Thyroid gland (tissue), 4 donors: ENCODE data around the gene WNT3. TPM values are rescaled to one million over a fixed set of nuclear protein-coding genes. Genes with fewer than 3 reads are reported as not detected.

Source experiments
- DNase-seq, 2 donors: peaks; one replicate each; pipeline ENCODE4 v3.0.0-alpha.2; 2019
- H3K27ac ChIP-seq, 3 donors: fragments of 200-600 bp; sonication (generic); 1 replicate in 2 of 3; 2 replicates in 1 of 3; pipeline ENCODE4 v1.5.1; 2016 to 2019; ENCODE audit warnings: mild to moderate bottlenecking in 1 of 3, moderate library complexity in 1 of 3
- H3K27me3 ChIP-seq: fragments of 200-600 bp; sonication (generic); one replicate; pipeline ENCODE4 v1.5.1; 2019
- H3K36me3 ChIP-seq, 2 donors: fragments of 200-600 bp; sonication (generic); one replicate each; pipeline ENCODE4 v1.5.1; 2016 to 2019
- H3K4me1 ChIP-seq, 2 donors: fragments of 200-600 bp; sonication (generic); one replicate each; pipeline ENCODE4 v1.5.1; 2017 to 2019
- H3K4me3 ChIP-seq, 3 donors: fragments of 200-600 bp; sonication (generic); replicated peaks in 1 of 3; 1 replicate in 2 of 3; 2 replicates in 1 of 3; pipeline ENCODE4 v1.5.1; 2016; ENCODE audit warnings: mild to moderate bottlenecking in 1 of 3
- H3K9me3 ChIP-seq: fragments of 200-600 bp; sonication (generic); one replicate; pipeline ENCODE4 v1.5.1; 2017
- POLR2A ChIP-seq, 2 donors: fragments of 450-650 bp; IDR thresholded peaks; one replicate each; pipeline ENCODE4 v1.6.1; 2017; ENCODE audit warnings: antibody characterized with exemption in 2 of 2, mild to moderate bottlenecking in 2 of 2, moderate library complexity in 1 of 2
- WGBS, 2 donors: methylation state at CpG; one replicate each; pipeline ENCODE4 v1.1.5; 2017; 5-methylcytosine and 5-hydroxymethylcytosine counted together
- intact Hi-C: fragments of 100-400 bp; cut with DNase I; formaldehyde crosslinking; loops from one replicate; pipeline ENCODE4 v1.15.1; 2023
- total RNA-seq, 4 donors: library from RNA; depleted of rRNA; stranded (reverse); fragments of >200 nt; gene quantifications; one replicate each; pipeline ENCODE4 v1.2.3, GENCODE V29; 2016
- TF ChIP-seq, protein P1 (sequence below), 6 experiments: fragments of 200-600 bp in 3 of 6; fragments of 450-650 bp in 3 of 6; sonication (generic) in 3 of 6; IDR thresholded peaks; one replicate each; pipeline ENCODE4 v1.5.1; 2016 to 2019; ENCODE audit warnings: antibody characterized with exemption in 6 of 6, mild to moderate bottlenecking in 2 of 6, inconsistent platforms in 1 of 6, moderate library complexity in 1 of 6

Gene WNT3
- total RNA-seq, 4 donors from 2014 or later, result 0.68 to 2.4 (median 0.82) TPM

DNA sequence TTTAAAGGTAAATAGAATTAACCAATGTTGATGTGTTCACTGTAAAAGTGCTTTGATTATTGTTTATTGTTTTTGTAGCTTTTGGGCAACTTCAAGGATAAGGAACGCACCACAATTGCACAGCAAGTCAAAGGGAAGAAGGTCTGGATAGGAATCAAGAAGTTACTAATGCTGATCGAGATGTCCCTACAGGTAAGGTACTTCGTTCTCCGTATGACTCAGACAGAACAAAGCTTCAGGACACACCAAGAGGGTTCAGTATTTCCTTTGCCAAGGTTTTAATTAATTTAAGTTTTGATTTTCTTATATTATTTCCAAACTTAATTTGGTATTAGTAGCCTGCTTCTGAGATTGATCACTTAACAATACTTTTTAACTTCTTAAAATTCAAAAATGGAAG is 67.1 kb downstream of the WNT3 start:
- no peak for DNase-seq
- no peaks in the 10 kb centered on the region for H3K9me3 ChIP-seq
- H3K27ac ChIP-seq, result no peak overlapping the region
- H3K4me1 ChIP-seq, result no peaks in the 10 kb centered on the region
- H3K36me3 ChIP-seq, result peaks cover 13 to 15% of the 10 kb centered on the region in 2 donors
- H3K27me3 ChIP-seq, result no peaks in the 10 kb centered on the region
- 95 to 98% methylated on average over 4 of the region's 4 CpGs for whole genome bisulfite sequencing, 2 donors
- no peak overlapping the region for H3K4me3 ChIP-seq
- TF ChIP-seq, protein P1, sequence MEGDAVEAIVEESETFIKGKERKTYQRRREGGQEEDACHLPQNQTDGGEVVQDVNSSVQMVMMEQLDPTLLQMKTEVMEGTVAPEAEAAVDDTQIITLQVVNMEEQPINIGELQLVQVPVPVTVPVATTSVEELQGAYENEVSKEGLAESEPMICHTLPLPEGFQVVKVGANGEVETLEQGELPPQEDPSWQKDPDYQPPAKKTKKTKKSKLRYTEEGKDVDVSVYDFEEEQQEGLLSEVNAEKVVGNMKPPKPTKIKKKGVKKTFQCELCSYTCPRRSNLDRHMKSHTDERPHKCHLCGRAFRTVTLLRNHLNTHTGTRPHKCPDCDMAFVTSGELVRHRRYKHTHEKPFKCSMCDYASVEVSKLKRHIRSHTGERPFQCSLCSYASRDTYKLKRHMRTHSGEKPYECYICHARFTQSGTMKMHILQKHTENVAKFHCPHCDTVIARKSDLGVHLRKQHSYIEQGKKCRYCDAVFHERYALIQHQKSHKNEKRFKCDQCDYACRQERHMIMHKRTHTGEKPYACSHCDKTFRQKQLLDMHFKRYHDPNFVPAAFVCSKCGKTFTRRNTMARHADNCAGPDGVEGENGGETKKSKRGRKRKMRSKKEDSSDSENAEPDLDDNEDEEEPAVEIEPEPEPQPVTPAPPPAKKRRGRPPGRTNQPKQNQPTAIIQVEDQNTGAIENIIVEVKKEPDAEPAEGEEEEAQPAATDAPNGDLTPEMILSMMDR (IDR thresholded peaks at IDR 0.05), result no peak
- intact Hi-C loops, result no loop called here

DNA sequence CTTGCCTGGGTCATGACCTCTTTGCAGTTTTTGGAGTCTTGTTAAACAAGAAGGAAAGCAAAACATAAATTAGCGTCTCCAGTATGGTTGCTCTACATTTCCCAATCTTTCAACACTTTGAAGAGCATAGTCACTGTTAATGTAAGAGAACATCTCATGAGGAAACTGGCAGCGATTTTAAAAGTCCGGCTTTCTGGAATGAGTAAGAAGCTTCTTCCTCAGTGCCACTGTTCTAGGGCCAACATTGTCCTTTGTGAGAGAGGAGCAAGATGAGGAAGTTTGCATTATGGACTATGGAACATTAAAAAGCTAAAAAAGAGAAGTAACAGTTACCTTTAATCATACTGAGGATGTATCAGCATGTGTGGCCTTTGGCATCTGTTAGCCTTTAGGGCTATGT is 73.1 kb downstream of the WNT3 start:
- Histone ChIP-seq H3K27me3 (no peaks in the 10 kb centered on the region), H3K36me3 (no peaks in the 10 kb centered on the region), H3K4me1 (no peaks in the 10 kb centered on the region), H3K4me3 (no peak overlapping the region), H3K27ac (no peak overlapping the region), H3K9me3 (no peaks in the 10 kb centered on the region)
- intact Hi-C loops, result no loop called here
- TF ChIP-seq POLR2A (IDR thresholded peaks at IDR 0.05), result no peak
- TF ChIP-seq, protein P1 (IDR thresholded peaks at IDR 0.05), result no peak
- no peak for DNase-seq
- WGBS, 2 donors, result 88 to 94% methylated on average over 3 of the region's 3 CpGs

DNA sequence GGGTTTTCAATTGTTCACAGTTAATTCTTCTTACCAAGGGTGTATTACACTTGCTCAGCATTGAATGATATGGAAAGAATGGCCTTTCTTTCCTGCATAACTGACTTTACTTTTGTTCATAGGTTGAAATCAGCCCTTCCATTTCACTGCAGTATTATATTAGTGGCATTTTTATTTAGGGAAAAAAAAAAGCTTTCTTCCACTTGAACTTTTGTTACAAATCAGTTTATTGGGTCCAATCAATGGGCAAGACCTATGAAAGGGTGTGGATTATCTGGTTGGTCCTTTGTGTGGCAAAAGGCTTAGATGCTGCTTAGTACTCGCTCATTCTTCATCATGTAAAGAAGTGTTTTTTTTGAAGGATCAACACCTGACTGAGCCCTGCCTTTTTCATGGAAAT is 74.1 kb downstream of the WNT3 start:
- no peaks in the 10 kb centered on the region for H3K4me1 ChIP-seq
- no peak overlapping the region for H3K27ac ChIP-seq

DNA sequence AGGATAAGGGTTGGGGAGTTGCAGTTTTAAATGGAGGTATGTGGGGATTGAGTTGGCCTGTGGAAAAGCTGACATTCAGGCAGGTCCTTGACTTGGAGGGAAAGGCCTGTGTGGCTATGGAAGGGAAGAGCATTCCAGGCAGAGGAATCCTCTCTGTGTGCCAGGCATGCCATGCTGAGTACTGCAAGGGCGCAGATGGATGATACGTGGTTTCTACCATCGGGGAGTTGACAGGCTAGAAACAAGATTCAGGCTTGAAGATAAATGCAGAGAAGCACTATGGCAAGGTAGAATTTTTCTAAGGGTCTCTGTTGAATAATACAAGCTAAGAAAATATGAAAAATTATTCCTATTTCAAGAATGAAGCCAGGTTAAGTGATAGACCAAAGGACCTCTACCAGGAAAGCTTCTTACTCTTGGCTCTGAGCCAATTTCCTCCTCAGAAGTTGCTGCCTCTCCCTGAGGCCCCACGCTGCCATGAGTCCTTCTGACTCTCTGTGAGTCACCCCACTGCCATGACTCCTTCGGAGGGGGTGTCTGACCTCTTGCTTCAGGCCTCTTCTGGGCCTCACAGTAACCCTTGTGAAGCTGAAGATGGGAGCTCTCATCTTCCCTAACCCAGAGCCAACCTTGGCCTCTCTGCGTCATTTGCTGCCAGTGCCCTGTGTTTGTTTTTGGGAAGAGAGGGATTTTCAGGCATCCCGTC is 75.8 kb downstream of the WNT3 start:
- H3K9me3 ChIP-seq, result no peaks in the 10 kb centered on the region
- no peak for DNase-seq
- no peaks in the 10 kb centered on the region for H3K27me3 ChIP-seq
- no peaks in the 10 kb centered on the region for H3K36me3 ChIP-seq
- intact Hi-C loops, result no loop called here
- no peaks in the 10 kb centered on the region for H3K4me1 ChIP-seq
- H3K4me3 ChIP-seq, result no peak overlapping the region
- no peak overlapping the region for H3K27ac ChIP-seq
- 84 to 85% methylated on average over 6 to 7 of the region's 7 CpGs for WGBS, 2 donors
- no peak for TF ChIP-seq POLR2A (IDR thresholded peaks at IDR 0.05)
- TF ChIP-seq, protein P1 (IDR thresholded peaks at IDR 0.05), result no peak

More for the DNA sequence above, 74.1 kb downstream of the WNT3 start:
- intact Hi-C loops, result no loop called here
- Histone ChIP-seq H3K9me3 (no peaks in the 10 kb centered on the region), H3K4me3 (no peak overlapping the region), H3K36me3 (no peaks in the 10 kb centered on the region), H3K27me3 (no peaks in the 10 kb centered on the region)
- TF ChIP-seq, protein P1 (IDR thresholded peaks at IDR 0.05), result no peak
- TF ChIP-seq POLR2A (IDR thresholded peaks at IDR 0.05), result no peak
- WGBS, 2 donors, result 98 to 100% methylated on average over 1 of the region's 1 CpG
- no peak for DNase-seq

DNA sequence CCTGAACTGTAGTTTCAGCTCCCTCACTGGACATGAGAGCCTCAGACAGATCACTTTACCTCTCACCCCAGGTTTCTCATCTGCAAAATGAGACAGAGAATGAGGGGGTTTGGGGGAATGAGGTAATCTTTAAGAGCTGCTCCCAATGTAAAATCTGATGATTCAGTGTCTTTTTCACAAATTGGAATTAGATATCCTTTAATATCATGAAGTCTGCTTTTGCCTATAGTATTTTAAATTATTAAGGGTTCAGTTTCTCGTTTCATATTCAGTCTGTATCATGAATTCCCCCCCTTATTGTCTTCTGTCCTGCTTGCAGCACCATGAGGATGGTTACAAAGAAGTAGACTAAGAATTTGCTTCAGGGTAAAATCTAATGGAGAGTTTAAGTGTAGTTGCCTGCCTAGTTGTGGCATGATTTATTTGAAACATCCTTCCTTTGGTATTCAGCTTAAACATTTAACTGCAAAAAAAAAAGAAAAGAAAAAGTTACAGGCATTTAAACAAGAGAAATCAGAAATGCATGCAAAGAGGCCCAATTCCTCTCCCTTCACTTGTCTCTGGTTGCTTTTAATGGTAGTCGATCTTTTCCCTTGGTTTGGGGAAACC is 77.3 kb downstream of the WNT3 start:
- no peak for TF ChIP-seq POLR2A (IDR thresholded peaks at IDR 0.05)
- TF ChIP-seq, protein P1 (IDR thresholded peaks at IDR 0.05), result no peak
- Histone ChIP-seq H3K4me1 (no peaks in the 10 kb centered on the region), H3K4me3 (no peak overlapping the region), H3K36me3 (no peaks in the 10 kb centered on the region), H3K27me3 (no peaks in the 10 kb centered on the region), H3K9me3 (no peaks in the 10 kb centered on the region), H3K27ac (no peak overlapping the region)
- intact Hi-C loops, result no loop called here
- DNase-seq, result no peak
- WGBS, 2 donors, result 86 to 89% methylated on average over 2 of the region's 2 CpGs
